MM.1S (cell line): Measurements from ENCODE around the gene RTBDN.

Source experiments
- DNase-seq: peaks from one replicate; pipeline ENCODE4 v3.0.0-alpha.2; 2015
- H2AFZ ChIP-seq: fragments of 300-600 bp; sonication (generic); 2 replicates; pipeline ENCODE4 v1.6.0; 2016; ENCODE audit warnings: antibody characterized with exemption, low read length
- H3F3A ChIP-seq: fragments of 300-600 bp; sonication (generic); 2 replicates; pipeline ENCODE4 v1.6.1; 2016; ENCODE audit warnings: mild to moderate bottlenecking, antibody characterized with exemption, low read length, moderate library complexity, mixed read lengths; ENCODE audit not compliant: insufficient read depth
- H3K27ac ChIP-seq: fragments of 300-600 bp; sonication (generic); 2 replicates; pipeline ENCODE4 v1.5.1; 2016; ENCODE audit warnings: mild to moderate bottlenecking, low read length
- H3K27me3 ChIP-seq: fragments of 300-600 bp; sonication (generic); replicated peaks from 2 replicates; pipeline ENCODE4 v1.6.0; 2016; ENCODE audit warnings: low read length; ENCODE audit not compliant: insufficient read depth
- H3K36me3 ChIP-seq: fragments of 300-600 bp; sonication (generic); replicated peaks from 2 replicates; pipeline ENCODE4 v1.6.1; 2016; ENCODE audit warnings: mild to moderate bottlenecking, low read length, mixed read lengths; ENCODE audit not compliant: insufficient read depth
- H3K4me1 ChIP-seq: fragments of 300-600 bp; sonication (generic); 2 replicates; pipeline ENCODE4 v1.6.1; 2016; ENCODE audit warnings: low read length, mixed read lengths
- H3K4me2 ChIP-seq: fragments of 300-600 bp; sonication (generic); 2 replicates; pipeline ENCODE4 v1.6.0; 2016; ENCODE audit warnings: low read depth, low read length
- H3K4me3 ChIP-seq: fragments of 300-600 bp; sonication (generic); 2 replicates; pipeline ENCODE4 v1.5.1; 2016; ENCODE audit warnings: low read length, mixed read lengths
- H3K79me2 ChIP-seq: fragments of 300-600 bp; sonication (generic); 2 replicates; pipeline ENCODE4 v1.6.1; 2016; ENCODE audit warnings: mixed run types, low read length, mixed read lengths
- H3K9ac ChIP-seq: fragments of 300-600 bp; sonication (generic); 2 replicates; pipeline ENCODE4 v1.6.1; 2016; ENCODE audit warnings: low read length, mixed read lengths
- H3K9me2 ChIP-seq: fragments of 300-600 bp; sonication (generic); replicated peaks from 2 replicates; pipeline ENCODE4 v1.6.1; 2016; ENCODE audit warnings: mild to moderate bottlenecking, low read length, mixed read lengths; ENCODE audit not compliant: insufficient read depth
- H3K9me3 ChIP-seq: fragments of 300-600 bp; sonication (generic); replicated peaks from 2 replicates; pipeline ENCODE4 v1.6.1; 2016; ENCODE audit warnings: mild to moderate bottlenecking, low read length, mixed read lengths; ENCODE audit not compliant: insufficient read depth
- H4K20me1 ChIP-seq: fragments of 300-600 bp; sonication (generic); 2 replicates; pipeline ENCODE4 v1.6.1; 2016; ENCODE audit warnings: mild to moderate bottlenecking, low read length, moderate library complexity, mixed read lengths; ENCODE audit not compliant: insufficient read depth
- EZH2 ChIP-seq: fragments of 300-600 bp; sonication (generic); optimal IDR thresholded peaks from 2 replicates; pipeline ENCODE3; 2017; ENCODE audit warnings: low read depth, mild to moderate bottlenecking, antibody characterized with exemption, low read length, mixed read lengths
- EZH2phosphoT487 ChIP-seq: fragments of 300-600 bp; sonication (generic); IDR thresholded peaks from 2 replicates; pipeline ENCODE4 v1.6.1; 2018; ENCODE audit warnings: antibody characterized with exemption, low read length
- TF ChIP-seq, protein P1 (sequence below): fragments of 300-600 bp; sonication (generic); IDR thresholded peaks from 2 replicates; pipeline ENCODE4 v1.5.1; 2016; ENCODE audit warnings: antibody characterized with exemption, low read length, mixed read lengths

Gene RTBDN

DNA sequence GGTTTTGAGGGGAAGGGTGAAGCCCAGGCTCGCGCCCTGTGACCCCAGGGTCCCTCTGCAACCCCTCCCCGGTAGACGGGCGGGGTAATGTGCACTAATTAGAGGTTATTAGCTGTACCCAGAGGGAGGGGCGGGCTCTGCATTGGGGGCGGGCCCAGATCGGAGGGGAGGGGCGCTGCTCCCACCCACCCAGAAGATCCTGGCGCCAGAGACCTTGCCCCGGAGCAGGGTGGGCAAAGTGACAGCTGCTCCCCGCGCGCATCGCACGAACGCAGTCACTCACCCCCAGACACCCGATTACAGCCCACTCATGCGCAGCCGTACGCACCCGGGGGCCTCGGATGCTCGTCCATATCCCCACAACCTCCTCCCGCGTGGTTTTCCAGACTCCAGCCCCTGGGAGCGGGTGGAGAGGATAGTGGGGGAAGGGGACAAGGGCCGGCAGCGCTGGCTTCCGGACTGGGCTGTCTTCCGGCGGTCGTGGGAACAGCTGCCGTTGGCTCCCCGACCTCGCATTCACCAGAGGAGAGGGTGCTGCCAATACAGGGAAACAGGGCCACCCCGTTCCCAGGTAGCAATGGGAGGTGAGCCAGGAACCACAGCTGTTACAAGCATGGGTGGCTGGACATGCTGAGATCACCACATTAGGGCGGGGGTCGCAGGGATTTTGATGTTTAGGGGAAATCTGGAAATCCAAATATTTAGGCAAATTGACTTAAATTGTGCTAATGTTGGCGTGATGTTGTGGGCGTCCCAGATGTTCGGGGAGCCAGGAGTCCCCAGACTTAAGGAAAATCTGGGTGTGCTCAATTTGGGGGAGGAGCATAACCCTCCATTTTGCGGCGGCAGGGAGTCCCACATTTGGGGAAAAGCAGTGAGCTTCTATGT lies 56.1 kb downstream of the RTBDN start:
- H2AFZ ChIP-seq = peak overlapping the region; percentile 99

DNA sequence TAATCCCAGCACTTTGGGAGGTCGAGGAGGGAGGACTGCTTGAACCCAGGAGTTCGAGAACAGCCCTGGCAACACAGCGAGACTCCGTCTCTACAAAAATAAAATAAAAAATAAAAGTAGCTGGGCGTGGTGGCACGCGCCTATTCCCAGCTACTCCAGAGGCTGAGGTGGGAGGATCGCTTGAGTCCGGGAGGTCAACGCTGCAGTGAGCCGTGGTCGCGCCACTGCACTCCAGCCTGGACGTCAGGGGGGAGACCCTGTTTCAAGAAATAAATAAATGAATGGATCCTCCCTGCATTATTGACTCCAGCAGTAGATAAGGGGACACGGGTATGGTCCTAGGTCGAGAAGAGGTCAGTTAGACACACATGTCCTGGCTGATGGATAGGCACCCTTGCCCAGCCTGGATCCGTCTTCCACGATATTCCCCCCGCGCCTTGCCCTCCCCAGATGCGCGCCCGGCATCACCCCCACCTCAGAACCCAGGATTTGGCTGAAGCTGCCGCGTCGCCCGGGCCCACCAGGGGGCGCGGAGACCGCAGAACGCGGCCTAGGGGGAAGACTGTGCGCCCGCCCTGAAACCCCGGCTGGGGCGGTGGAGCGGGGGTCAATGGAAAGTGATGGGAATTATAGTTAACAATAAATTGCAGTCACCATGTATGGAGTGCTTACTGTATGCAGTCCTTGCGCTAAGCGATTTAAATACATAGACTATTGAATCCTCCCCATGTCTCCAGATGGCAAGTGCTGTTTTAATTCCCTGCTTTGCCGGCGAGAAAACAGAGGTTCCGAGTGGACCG lies 57.0 kb downstream of the RTBDN start:
- H3F3A ChIP-seq = peaks cover 9% of the 10 kb centered on the region; the same call in 1 of the 2 replicates
- peak; percentile 72 for DNase-seq
- no peaks in the 10 kb centered on the region for H3K27me3 ChIP-seq
- peak overlapping the region; percentile 68; the same call in 1 of the 2 replicates for H3K9ac ChIP-seq
- no peak overlapping the region for H3K27ac ChIP-seq
- peak overlapping the region; percentile 99 for H3K4me2 ChIP-seq
- peak overlapping the region; percentile 88 for H3K4me3 ChIP-seq
- no peaks in the 10 kb centered on the region for H4K20me1 ChIP-seq
- H3K9me2 ChIP-seq = no peaks in the 10 kb centered on the region
- H2AFZ ChIP-seq = peak overlapping the region; percentile 99
- no peak for TF ChIP-seq EZH2
- TF ChIP-seq, protein P1, sequence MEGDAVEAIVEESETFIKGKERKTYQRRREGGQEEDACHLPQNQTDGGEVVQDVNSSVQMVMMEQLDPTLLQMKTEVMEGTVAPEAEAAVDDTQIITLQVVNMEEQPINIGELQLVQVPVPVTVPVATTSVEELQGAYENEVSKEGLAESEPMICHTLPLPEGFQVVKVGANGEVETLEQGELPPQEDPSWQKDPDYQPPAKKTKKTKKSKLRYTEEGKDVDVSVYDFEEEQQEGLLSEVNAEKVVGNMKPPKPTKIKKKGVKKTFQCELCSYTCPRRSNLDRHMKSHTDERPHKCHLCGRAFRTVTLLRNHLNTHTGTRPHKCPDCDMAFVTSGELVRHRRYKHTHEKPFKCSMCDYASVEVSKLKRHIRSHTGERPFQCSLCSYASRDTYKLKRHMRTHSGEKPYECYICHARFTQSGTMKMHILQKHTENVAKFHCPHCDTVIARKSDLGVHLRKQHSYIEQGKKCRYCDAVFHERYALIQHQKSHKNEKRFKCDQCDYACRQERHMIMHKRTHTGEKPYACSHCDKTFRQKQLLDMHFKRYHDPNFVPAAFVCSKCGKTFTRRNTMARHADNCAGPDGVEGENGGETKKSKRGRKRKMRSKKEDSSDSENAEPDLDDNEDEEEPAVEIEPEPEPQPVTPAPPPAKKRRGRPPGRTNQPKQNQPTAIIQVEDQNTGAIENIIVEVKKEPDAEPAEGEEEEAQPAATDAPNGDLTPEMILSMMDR = peak; percentile 97
- peaks cover 20% of the 10 kb centered on the region for H3K4me1 ChIP-seq
- H3K9me3 ChIP-seq = no peaks in the 10 kb centered on the region
- no peaks in the 10 kb centered on the region for H3K36me3 ChIP-seq
- H3K79me2 ChIP-seq = no peaks in the 10 kb centered on the region

More for the DNA sequence above, 56.1 kb downstream of the RTBDN start:
- Histone ChIP-seq H3F3A (peaks cover 10% of the 10 kb centered on the region), H3K9ac (peak overlapping the region; percentile 68), H3K4me3 (peak overlapping the region; percentile 88), H4K20me1 (no peaks in the 10 kb centered on the region), H3K36me3 (no peaks in the 10 kb centered on the region), H3K4me2 (peak overlapping the region; percentile 99), H3K27ac (no peak overlapping the region), H3K9me3 (no peaks in the 10 kb centered on the region), H3K9me2 (no peaks in the 10 kb centered on the region), H3K27me3 (no peaks in the 10 kb centered on the region), H3K79me2 (no peaks in the 10 kb centered on the region), H3K4me1 (peaks cover 24% of the 10 kb centered on the region)
- peak; percentile 27 for DNase-seq
- no peak for TF ChIP-seq EZH2phosphoT487
- no peak for TF ChIP-seq EZH2
- TF ChIP-seq, protein P1 = no peak
